HG03432 (cell line): ENCODE measurements around the gene UBE2E3.
A peak's percentile ranks its signal among the peaks of the same experiment; 100 is the strongest.

Experiments
- ATAC-seq: cut with Tn5 transposase; IDR thresholded peaks from one replicate; pipeline ENCODE4 v1.9.1; 2021; ENCODE audit warnings: mild to moderate bottlenecking, moderate library complexity; ENCODE audit not compliant: unreplicated experiment

UBE2E3 gene

DNA sequence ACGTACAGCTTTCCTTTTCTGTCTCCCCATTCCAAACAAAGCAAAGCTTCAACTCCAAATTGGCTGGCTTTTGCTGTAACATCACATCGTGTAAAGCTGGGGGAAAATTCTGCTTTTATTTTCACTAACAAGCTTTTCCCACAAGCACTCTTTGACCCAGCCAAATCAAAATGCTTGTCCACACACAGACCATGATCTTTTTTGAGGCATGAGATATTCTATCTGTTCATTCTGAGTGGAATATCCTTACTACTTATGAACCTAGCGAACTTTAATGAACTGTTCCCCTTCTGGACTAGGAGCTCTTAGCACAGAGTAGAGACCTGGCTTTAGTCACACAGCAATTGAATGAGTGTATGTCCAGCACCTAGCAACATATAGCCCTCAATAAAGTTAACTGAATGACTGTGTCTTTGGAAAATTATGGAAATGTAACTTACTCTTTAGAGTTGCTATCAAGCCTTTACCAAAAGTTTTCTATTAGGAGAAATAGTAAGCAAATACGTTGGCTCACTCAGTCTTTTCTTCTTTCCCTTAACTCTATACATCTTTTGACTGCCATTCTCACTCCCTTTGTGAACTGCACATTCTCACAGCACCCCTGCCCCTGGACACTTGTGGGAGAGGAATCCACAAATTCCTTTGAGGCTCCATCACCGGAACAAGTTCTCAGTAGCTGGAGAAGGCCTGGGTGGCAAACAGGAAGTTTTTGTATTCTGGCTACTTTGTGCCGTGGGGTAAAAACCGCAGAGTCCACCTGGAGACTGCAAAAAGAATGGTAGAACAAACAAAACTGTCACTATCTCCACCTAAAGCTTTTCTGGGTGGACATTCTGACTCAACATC is 1.3 kb upstream of the UBE2E3 start:
- no peak for ATAC-seq

DNA sequence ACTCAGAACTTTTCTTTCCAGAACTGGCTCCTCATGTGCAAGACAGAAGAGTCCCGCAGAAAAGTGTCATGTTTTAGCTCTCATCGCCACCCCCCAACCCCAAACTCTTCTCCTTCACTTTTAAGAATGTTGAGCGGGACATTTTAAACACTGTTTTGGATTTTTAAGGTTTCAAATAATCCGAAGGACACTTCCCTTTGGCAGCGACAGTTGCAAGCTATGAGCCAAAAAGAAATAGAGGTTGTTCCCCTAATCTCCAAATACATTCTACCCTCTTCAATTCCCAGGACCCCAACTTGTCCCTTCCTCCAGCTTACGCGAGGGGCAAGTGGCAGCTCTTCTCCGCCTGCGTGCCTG is 678 bp upstream of the UBE2E3 start:
- no peak for ATAC-seq

DNA sequence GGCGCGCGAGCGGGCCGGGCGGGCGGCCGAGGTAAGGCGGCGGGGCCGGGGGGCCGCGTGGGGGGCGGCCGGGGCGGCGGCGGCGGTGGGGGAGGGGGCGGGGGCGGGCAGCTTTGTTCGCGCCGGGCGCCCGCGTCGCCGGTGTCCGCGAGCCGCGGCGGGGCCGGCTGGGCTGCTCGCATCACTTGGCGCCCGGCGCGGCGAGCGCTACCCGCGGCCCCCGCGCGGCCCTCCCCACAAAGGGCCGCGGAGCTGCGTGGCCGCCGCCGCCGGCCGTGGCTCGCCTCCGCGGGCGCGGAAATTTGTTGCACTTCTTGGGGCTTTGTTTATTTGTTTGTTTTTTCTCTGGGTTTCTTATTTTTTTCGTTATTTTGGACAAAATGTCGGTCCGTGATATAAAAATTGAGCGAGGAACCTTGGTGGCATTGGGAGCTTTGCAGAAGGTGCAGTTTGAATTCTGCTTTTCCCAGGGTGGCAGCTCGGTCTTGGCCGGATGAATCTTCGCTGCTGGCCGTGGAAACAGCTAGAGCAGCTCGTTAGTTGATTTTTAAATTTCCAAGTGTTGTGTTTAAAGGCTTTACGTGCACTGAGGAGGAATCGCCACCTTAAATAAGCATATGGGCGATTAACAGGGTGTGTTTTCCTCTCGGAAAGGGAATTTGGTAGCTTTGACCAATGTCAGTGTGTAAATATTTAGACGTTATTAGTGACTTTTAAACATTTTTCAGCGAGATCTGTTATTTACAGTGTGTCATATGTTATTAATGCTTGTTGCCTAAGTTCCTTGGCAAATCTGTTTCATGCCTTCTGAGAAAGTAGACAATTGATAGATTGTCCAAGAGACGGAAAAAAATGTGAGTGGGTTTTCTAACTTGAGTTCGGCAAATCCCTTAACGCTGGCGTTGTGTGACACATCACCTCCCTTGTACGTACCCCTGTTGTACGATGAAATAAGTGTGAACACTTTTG is 822 bp downstream of the UBE2E3 start:
- ATAC-seq, result peak; percentile 12

DNA sequence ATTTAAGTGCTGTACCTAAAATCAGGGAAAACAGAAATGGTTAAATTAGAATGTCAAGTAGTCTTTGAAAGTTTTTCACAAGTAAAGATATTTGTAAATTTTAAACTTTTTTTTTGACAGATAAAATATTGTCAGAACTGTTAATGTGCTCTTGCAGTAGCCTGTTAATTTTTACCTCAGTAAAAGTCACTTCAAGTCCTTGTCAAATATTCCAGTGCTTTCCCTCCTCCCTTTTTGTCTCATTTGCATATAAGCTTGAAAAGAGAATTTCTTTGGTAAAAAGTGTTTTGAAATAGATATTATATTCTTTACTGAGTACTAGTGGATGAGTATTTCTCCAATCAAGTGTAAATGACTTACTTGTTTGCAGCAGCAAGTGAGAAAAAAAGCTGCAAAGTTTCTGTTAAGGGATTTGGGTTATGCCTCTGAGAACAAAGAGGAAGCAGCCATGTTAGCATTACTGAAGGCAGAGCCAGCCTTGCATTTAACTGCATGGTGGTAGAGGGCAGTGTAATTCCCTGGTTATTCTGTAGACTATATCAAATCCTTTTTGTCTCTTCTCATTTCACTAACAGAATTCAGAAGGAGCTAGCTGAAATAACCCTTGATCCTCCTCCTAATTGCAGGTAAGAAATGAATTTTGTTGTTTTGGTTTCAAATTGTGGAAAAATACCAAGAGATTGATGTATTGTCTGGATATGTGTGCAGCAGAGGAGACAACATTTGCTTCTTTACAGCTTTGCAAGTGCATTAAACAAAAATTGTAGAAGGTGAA is 3.2 kb downstream of the UBE2E3 start:
- peak; percentile 42 for ATAC-seq

DNA sequence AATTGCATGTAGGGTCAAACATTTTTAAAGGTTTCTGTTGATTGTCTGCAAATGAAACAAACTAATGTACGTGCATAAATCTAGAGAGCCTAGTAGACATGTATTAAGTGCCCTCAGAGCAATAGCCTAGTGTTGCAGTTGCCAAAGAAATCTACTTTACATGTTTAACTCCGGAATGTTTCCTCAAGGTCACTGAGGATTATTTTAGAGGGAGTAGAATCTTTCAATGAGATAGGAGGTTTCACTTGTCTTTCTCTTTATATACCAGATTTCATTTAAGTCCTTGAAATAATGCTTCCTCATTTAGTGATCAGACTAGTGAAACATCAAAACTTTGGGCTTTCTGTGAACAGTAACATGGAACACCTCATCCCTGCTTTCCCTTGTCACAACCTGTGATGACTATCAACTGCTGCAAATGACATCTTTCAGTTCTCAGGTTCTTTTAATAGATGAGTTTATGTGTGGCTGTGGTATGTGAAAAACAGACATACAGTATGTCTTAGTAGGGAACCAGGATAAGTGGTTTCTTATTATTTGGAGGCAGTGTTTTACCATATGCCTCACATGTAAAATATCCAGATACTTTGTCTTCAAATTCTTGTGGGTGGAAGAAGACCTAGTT is 5.5 kb downstream of the UBE2E3 start:
- ATAC-seq, result no peak

DNA sequence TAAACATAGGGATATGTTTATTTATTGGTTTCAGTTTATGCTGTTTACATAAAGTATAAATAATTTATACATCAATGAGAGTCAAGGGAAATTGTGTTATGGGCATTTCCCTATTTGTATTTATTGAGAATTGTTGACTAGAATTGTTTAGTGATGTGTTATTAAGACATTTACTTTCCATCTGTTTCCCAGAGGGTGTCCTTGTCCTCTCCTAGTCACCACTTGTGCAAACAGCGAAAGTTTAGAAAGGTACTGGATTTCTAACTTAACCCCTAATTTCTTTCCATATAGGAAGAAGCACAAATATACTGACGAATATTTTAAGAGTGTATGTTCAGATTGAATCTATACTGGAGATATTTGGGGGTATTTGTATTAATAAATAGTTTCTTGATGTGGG is 6.7 kb downstream of the UBE2E3 start:
- no peak for ATAC-seq

DNA sequence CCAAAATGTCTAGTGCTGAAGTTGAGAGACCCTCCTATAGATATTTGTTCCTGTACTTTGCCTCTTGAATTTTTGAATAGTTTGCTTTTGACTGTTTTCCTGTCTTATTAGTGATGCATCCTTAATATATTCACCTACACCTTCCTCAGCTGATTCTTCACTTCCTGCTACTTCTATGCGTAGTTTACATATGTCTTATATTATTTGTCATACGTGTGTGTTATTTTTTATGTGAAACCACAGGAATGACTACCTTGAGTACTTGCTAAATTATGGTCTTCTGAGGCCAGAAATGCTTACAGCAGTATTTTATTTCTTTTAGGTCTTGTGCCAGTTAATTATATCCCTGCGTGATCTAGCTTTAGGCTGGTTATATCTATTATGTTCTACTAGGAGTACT is 9.9 kb downstream of the UBE2E3 start:
- ATAC-seq, result no peak

DNA sequence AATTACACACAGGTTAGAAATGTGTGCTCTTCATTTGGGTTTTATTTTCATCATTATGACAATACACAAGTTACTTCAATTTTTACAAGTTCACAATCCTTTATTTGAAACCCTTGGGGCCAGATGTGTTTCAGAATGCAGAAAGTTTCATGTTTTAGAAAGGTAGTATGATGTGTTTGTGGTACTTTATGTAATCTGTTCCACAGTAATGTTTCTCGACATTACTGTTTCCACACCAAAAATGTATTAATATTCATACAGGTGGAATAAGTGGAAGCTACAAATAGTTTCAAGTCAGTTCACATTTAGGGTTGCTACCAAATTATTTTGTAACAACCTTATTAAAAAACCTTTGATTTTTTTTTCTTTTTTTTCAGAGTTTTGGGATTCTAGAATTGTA is 10.4 kb downstream of the UBE2E3 start:
- no peak for ATAC-seq

DNA sequence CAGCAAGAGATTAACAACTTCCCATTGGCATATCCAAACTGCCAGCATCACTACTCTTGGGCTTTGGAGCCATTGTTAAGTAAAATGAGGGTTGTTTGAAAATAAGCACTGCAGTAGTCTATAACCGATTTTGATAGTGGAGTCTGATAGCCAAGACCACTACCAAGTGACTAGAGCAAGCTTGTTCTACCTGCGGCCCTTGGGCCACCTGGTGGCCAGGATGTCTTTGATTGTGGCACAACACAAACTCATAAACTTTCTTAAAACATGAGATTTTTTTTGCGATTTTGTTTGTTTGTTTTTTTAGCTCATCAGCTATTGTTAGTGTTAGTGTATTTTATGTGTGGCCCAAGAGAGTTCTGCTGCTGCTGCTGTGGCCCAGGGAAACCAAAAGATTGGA is 11.0 kb downstream of the UBE2E3 start:
- ATAC-seq, result no peak

DNA sequence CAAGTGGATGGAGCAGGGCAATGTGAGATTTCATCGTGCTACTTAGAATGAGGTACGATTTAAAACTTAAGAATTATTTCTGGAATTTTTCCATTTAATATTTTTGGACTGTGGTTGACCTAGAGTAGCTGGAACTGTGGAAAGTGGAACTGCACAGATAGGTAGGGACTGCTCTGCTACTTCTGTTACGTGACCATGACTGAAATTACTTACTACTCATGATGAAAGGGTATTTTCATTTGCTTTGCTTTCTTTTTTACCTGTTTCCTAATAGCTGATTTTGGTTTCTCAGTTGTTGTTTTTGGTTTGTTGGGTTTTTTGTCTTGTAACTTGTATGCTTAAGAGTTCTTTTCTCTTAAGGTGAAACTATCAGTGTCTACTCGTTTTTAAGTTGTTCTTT is 11.4 kb downstream of the UBE2E3 start:
- peak; percentile 82 for ATAC-seq

DNA sequence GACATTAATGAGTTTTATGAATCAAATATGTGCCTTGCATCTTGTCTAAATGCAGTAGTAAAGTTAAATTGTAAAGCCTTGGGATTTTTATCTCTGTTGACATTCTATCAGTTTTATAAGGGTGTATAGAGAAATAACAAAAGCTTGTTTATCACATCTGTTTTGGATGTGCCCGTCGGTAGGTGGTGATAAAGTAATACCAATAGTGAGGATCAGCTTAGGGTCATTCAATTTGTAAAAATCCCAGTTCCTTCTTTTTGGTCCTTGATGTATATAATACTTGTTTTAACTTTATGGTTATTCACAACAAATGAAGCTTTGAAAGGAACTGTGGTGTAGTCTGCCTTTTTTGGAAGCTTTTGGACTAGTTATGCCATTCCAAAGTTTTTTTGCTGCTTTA is 12.6 kb downstream of the UBE2E3 start:
- ATAC-seq, result no peak

DNA sequence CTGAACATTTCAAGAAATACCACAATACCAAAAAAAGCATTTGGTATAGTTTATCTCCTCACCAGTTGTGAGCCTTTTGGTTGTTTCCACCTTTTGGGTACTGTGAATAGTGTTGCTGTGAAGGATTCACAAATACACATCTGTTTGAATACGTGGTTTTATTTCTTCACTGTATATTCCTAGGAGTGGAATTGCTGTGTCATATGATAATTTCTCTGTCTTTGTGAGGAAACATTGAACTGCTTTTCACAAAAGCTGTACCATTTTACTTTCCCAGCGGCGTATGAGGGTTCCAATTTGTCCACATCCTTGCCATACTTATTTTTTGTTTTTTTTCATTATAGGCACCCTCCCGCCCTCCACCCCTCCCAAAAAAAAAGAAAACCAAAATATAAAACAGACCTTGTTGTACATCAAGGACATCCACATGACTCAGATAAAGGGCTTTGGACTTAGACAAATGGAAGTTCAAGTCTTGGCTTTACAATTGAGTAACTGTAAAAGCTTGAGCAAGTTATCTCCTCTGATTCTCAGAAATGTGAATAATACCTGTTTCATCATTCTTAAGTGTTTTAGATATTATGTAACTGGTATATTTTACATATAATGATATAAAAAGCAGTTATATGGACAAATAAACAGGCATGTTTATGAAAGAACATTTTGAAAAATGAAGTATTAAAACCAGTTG is 19.0 kb downstream of the UBE2E3 start:
- ATAC-seq, result no peak

DNA sequence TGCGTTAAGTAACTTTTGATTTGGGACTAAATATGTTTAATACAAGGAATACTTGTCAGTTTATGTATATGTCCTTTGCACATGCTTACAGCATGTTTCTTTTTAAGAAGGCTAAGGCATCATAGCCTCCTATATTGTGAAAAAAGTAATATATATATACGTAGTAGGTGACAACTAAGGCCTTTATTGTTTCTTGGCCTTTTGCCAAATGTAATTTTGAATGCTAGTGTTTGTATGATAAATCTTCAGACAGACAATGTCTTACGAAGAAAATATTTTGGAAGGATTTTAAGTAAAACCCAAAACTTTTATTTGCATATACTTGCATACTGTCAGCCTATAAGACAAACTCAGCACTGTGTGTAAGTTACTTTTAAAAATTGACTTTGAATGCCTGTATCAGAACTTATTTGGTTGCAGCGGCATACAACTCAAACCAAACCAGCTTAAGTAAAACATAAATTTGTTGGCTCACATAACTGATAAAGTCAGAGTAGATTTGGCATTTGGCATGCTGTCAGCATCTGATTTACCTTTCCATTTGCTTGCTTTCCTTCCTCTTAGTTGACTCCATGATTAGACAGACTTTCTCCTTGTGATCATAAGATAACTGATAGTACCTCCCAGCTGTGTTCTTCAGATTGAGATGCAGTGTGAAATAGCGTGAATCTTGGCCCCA is 24.4 kb downstream of the UBE2E3 start:
- ATAC-seq, result no peak

DNA sequence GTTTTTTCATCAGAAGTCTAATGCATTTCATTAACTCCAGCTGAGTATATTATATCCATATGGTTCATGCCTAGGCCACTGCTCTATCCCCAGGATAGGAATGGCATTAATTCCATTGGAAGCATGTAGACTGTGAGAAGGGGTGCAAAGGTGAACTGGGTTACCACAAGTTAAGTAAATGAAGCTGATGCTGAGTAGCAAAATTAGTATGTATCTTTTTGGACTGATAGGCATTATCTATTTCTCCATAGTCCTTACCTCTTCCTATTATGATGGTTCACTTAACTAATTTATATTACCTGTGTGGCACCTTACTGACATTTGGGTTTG is 24.9 kb downstream of the UBE2E3 start:
- ATAC-seq, result no peak

DNA sequence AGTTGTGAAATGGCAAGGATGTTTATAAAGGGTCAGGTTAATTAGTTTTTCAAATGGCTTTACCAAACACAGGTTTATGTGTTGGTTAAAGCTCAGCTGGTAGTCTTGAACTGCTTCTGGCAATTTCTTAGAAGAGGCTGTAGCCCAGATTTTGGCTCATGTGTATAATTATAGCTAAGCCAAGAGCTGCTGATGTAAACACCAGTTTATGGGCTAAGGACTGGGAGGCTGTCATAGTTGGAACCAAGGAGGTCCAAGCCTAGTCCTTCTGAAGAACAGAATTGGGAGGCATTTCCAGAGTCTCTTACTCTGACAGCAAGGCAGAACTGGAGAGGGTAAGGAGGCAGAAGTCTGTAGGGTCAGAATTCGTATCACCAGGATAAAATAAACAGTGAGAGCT is 25.4 kb downstream of the UBE2E3 start:
- no peak for ATAC-seq

DNA sequence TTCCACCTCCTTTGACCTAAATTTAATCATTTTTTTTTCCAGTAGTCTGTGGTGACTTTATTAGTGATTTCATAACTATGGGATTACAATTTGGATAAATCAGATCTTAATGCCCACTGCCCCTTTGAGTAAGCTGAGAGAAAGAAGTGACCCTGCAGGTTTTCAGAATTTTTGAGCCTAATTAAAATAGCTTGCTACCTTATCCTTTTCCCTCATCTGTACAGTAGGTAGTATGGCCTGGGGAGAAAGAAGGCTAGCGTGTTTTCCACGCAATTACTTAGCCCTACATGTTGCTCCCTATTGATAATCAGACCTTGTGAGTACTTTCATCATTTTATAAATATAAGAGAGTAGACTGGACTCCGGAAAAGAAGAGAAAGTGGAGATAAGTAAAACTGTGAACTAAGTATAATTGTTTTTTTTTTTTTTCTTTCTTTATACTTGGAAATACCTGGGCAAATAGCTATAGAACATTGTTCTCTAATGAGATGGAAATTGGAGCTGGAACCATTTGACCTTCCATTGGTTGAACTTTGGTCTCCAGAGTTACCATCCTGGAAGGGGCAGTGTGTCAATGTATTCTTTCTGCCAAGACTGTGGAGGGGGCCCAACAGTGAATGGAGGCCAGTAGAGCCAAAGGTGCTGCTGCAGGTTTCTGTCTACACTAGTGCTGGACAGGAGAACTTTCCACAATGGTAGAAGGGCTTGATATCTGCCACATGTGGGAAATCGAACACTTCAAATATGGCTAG is 26.9 kb downstream of the UBE2E3 start:
- no peak for ATAC-seq

DNA sequence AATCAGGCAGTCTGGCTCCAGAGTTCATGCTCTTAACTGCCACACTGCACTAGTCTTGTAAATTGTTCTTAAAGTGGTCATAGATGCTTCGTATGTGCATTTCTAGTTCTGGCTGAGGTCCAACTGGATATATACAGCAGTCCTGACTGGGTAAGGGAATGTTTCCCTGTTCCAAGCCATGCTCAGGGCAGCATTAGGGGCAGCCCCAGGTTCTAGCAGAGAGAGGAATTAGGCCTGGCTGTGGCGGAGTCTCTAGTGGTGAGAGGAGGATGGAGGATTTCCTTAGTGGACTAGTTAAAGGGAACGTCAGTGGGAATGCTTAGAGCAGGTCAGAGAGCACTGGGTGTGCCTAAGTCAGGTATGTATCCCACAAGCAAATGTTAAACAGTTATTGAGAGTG is 28.0 kb downstream of the UBE2E3 start:
- ATAC-seq, result no peak

DNA sequence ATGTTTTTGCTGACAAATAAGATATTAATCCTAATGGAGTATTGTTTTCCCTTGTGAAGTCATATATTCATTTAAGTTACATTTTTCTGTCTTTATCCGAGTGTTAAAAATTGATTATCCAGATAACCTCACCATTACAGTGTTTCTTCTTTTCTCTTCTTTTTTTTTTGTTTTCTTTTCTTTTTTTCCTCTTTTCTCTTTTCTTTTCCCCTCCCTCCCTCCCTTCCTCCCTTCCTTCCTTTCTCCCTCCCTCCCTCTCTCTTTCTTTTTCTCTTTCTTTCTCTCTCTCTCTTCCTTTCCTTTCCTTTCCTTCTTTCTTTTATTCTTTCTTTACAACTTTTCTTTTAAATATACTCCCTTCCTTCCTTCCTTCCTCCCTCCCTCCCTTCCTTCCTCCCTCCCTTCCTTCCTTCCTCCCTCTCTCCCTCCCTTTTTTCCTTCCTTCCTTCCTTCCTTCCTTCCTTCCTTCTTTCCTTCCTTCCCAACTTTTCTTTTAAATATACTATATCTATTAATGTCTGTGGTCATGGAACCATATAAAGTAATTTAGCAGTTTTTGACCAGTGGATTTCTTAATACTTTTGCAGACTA is 40.9 kb downstream of the UBE2E3 start:
- ATAC-seq, result no peak

DNA sequence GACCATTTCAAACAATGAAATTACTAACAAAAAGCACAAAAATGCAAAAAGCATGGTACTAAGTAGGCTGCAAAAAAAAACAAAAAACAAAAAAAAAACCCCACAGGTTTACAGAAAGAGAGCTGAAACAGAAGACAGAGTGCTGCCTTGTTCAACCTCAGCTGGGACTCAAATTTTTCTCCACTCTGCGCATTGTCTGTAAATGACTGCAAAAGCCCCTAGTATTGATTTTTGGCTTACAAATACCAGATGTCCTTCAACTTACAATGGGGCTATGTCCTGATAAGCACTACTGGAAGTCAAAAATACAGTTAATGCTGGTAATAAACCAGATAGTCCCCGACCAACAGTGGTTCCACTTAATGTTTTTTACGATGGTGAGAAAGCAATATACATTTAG is 42.2 kb downstream of the UBE2E3 start:
- ATAC-seq, result no peak
